Neural progenitor cell (in vitro differentiated cells): ENCODE measurements around the gene CTIF.

Source experiments
- EZH2phosphoT487 ChIP-seq: fragments of 200-600 bp; sonication (generic); IDR thresholded peaks from 2 replicates; pipeline ENCODE4 v1.6.1; 2017; ENCODE audit warnings: antibody characterized with exemption
- TF ChIP-seq, protein P1 (sequence below): fragments of 200-600 bp; sonication (generic); IDR thresholded peaks from 2 replicates; pipeline ENCODE4 v1.5.1; 2017; ENCODE audit warnings: antibody characterized with exemption, mild to moderate bottlenecking

GRCh38 chr18:48658721-48659120 is 119.9 kb downstream of the CTIF start:
- TF ChIP-seq, protein P1, sequence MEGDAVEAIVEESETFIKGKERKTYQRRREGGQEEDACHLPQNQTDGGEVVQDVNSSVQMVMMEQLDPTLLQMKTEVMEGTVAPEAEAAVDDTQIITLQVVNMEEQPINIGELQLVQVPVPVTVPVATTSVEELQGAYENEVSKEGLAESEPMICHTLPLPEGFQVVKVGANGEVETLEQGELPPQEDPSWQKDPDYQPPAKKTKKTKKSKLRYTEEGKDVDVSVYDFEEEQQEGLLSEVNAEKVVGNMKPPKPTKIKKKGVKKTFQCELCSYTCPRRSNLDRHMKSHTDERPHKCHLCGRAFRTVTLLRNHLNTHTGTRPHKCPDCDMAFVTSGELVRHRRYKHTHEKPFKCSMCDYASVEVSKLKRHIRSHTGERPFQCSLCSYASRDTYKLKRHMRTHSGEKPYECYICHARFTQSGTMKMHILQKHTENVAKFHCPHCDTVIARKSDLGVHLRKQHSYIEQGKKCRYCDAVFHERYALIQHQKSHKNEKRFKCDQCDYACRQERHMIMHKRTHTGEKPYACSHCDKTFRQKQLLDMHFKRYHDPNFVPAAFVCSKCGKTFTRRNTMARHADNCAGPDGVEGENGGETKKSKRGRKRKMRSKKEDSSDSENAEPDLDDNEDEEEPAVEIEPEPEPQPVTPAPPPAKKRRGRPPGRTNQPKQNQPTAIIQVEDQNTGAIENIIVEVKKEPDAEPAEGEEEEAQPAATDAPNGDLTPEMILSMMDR: no peak
- TF ChIP-seq EZH2phosphoT487: no peak
